IMR-90 (cell line): ENCODE data around the gene HOXC12. TPM values are rescaled to one million over a fixed set of nuclear protein-coding genes. Genes with fewer than 3 reads are reported as not detected.

Experiments
- ATAC-seq: fragments of 200-7000 bp; cut with Tn5 transposase; 2 replicates; pipeline ENCODE4 v1.9.1; 2020; ENCODE audit warnings: low read depth, mild to moderate bottlenecking, moderate library complexity
- BruUV-seq: library from RNA; stranded (reverse); fragments of 400-500 nt; replicated peaks from 2 replicates; lab custom pipeline; 2021; lab: Mats Ljungman, UMichigan
- CTCF ChIA-PET: fragments of 300-600 bp; formaldehyde crosslinking; extraction: SDS; loops from one replicate; lab custom pipeline; 2021; ENCODE audit warnings: antibody characterized with exemption; lab: Yijun Ruan, JAX
- POLR2A ChIA-PET: fragments of 300-600 bp; sonication (Branson Sonifier 250); formaldehyde crosslinking; loops from one replicate; lab custom pipeline; 2022; ENCODE audit warnings: antibody characterized with exemption; ENCODE audit not compliant: unreplicated experiment; lab: Charles Lee
- DNase-seq: peaks from one replicate; pipeline ENCODE4 v3.0.0; 2013
- H2AFZ ChIP-seq: replicated peaks from 2 replicates; pipeline ENCODE3; 2013; ENCODE audit warnings: low read length, mild to moderate bottlenecking; ENCODE audit not compliant: poor library complexity
- H2AK5ac ChIP-seq: 2 replicates; pipeline ENCODE4 v1.6.1; 2013; ENCODE audit warnings: low read depth, low read length, inconsistent platforms
- H2AK9ac ChIP-seq: replicated peaks from 2 replicates; pipeline ENCODE3; 2013; ENCODE audit warnings: mild to moderate bottlenecking, low read depth, low read length, moderate library complexity; ENCODE audit not compliant: poor library complexity
- H2BK120ac ChIP-seq: 2 replicates; pipeline ENCODE4 v1.6.1; 2013; ENCODE audit warnings: low read depth, low read length, inconsistent platforms
- H2BK15ac ChIP-seq: 3 replicates; pipeline ENCODE4 v1.6.1; 2013; ENCODE audit warnings: low read depth, low read length, inconsistent platforms
- H2BK20ac ChIP-seq: 2 replicates; pipeline ENCODE4 v1.6.1; 2013; ENCODE audit warnings: low read depth, mild to moderate bottlenecking, inconsistent platforms, low read length, moderate library complexity
- H2BK5ac ChIP-seq: 2 replicates; pipeline ENCODE4 v1.6.1; 2013; ENCODE audit warnings: mild to moderate bottlenecking, low read depth, low read length, inconsistent platforms; ENCODE audit not compliant: poor library complexity, severe bottlenecking
- H3K14ac ChIP-seq: replicated peaks from 2 replicates; pipeline ENCODE4 v1.6.1; 2013; ENCODE audit warnings: low read depth, low read length, inconsistent platforms
- H3K18ac ChIP-seq: 2 replicates; pipeline ENCODE4 v1.6.1; 2013; ENCODE audit warnings: low read depth, low read length, control low read depth
- H3K23ac ChIP-seq: 2 replicates; pipeline ENCODE4 v1.6.1; 2013; ENCODE audit warnings: low read depth, low read length, inconsistent platforms
- H3K27ac ChIP-seq: 2 replicates; pipeline ENCODE4 v1.5.1; 2013; ENCODE audit warnings: mild to moderate bottlenecking, control low read depth, low read length; ENCODE audit not compliant: insufficient read depth
- H3K27me3 ChIP-seq: 2 replicates; pipeline ENCODE4 v1.6.1; 2013; ENCODE audit warnings: low read length; ENCODE audit not compliant: control insufficient read depth, insufficient read depth
- H3K36me3 ChIP-seq: 2 replicates; pipeline ENCODE4 v1.6.1; 2013; ENCODE audit warnings: low read length, mixed read lengths; ENCODE audit not compliant: control insufficient read depth, insufficient read depth
- H3K4ac ChIP-seq: 2 replicates; pipeline ENCODE4 v1.6.1; 2013; ENCODE audit warnings: low read depth, low read length, inconsistent platforms
- H3K4me1 ChIP-seq: 2 replicates; pipeline ENCODE4 v1.6.1; 2013; ENCODE audit warnings: low read length, mixed read lengths; ENCODE audit not compliant: control insufficient read depth, insufficient read depth
- H3K4me2 ChIP-seq: 2 replicates; pipeline ENCODE4 v1.6.1; 2013; ENCODE audit warnings: low read depth, mild to moderate bottlenecking, control low read depth, low read length, moderate library complexity
- H3K4me3 ChIP-seq: 2 replicates; pipeline ENCODE4 v1.5.1; 2013; ENCODE audit warnings: low read depth, mild to moderate bottlenecking, control low read depth, low read length, moderate library complexity; ENCODE audit not compliant: insufficient read depth
- H3K56ac ChIP-seq: 2 replicates; pipeline ENCODE4 v1.6.1; 2013; ENCODE audit warnings: low read length, inconsistent platforms; ENCODE audit not compliant: insufficient read depth; ENCODE audit errors: extremely low read depth
- H3K79me1 ChIP-seq, 2 experiments: 2 replicates each; pipeline ENCODE4 v1.6.1; 2013; ENCODE audit warnings: low read length in 2 of 2, inconsistent platforms in 1 of 2, low read depth in 1 of 2
- H3K9ac ChIP-seq: 2 replicates; pipeline ENCODE4 v1.6.1; 2013; ENCODE audit warnings: low read depth, low read length, control low read depth
- H3K9me1 ChIP-seq: 2 replicates; pipeline ENCODE4 v1.6.1; 2013; ENCODE audit warnings: low read length, inconsistent platforms; ENCODE audit not compliant: insufficient read depth
- H3K9me3 ChIP-seq: 2 replicates; pipeline ENCODE4 v1.6.1; 2013; ENCODE audit warnings: low read length; ENCODE audit not compliant: control insufficient read depth, insufficient read depth
- H4K20me1 ChIP-seq: 2 replicates; pipeline ENCODE4 v1.6.1; 2013; ENCODE audit warnings: low read length, inconsistent platforms; ENCODE audit not compliant: insufficient read depth
- H4K5ac ChIP-seq: 2 replicates; pipeline ENCODE4 v1.6.1; 2013; ENCODE audit warnings: mild to moderate bottlenecking, low read depth, low read length, control low read depth
- H4K8ac ChIP-seq, 2 experiments: 2 replicates each; pipeline ENCODE4 v1.6.1; 2013; ENCODE audit warnings: low read depth in 2 of 2, low read length in 2 of 2, control low read depth in 1 of 2, inconsistent platforms in 1 of 2
- H4K91ac ChIP-seq: 2 replicates; pipeline ENCODE4 v1.6.1; 2013; ENCODE audit warnings: low read depth, low read length, inconsistent platforms; ENCODE audit not compliant: insufficient read depth
- BHLHE40 ChIP-seq: fragments of 150-350 bp; IDR thresholded peaks from 2 replicates; pipeline ENCODE4 v1.6.1; 2016; ENCODE audit warnings: mild to moderate bottlenecking, low read depth, low read length
- FOS ChIP-seq: fragments of 150-350 bp; IDR thresholded peaks from 2 replicates; pipeline ENCODE4 v1.6.1; 2016; ENCODE audit warnings: low read depth, low read length
- WGBS, 2 experiments: methylation state at CpG; one replicate each; pipeline versions ENCODE4 v1.1.5 to v1.1.7; 2013; ENCODE audit warnings: missing lambda C conversion rate in 2 of 2; ENCODE audit not compliant: insufficient read length in 1 of 2; ENCODE audit errors: extremely low coverage in 2 of 2; 5-methylcytosine and 5-hydroxymethylcytosine counted together
- dilution Hi-C: fragments of 300-500 bp; cut with HindIII; formaldehyde crosslinking; loops from one replicate; pipeline ENCODE4 v1.14.3; 2018; ENCODE audit warnings: low sequenced_read_pairs; ENCODE audit not compliant: unreplicated experiment
- in situ Hi-C: fragments of 300-500 bp; cut with MboI; formaldehyde crosslinking; loops from 3 replicates; pipeline ENCODE4 v1.14.3; 2019; ENCODE audit warnings: low sequenced_read_pairs, inconsistent platforms, mixed read lengths
- intact Hi-C: fragments of 100-400 bp; cut with micrococcal nuclease; formaldehyde crosslinking; loops from 2 replicates; pipeline ENCODE4 v1.10.0; 2022
- polyA plus RNA-seq, 3 experiments: library from polyadenylated mRNA; depleted of rRNA; stranded (reverse); fragments of >200 nt; gene quantifications; 2 replicates each; pipeline ENCODE4 v1.2.3, GENCODE V29; 2012; ENCODE audit warnings: low replicate concordance in 1 of 3
- total RNA-seq: library from RNA; depleted of rRNA; stranded (reverse); fragments of >200 nt; gene quantifications from 2 replicates; pipeline ENCODE4 v1.2.3, GENCODE V29; 2012

HOXC12 gene
- total and polyA plus RNA-seq, 2 of the 4 experiments (the other 2 are of a cell fraction), result not detected

GRCh38 chr12:53951577-53952334 is 2.9 kb upstream of the HOXC12 start:
- H3K4ac ChIP-seq, result no peak overlapping the region
- WGBS, 2 experiments, result 3% methylated on average over 29 of the region's 47 CpGs; no CpG with 5 or more reads in 1 of the 2 experiments
- CTCF ChIA-PET, result no interaction called here
- no peak overlapping the region for H2BK15ac ChIP-seq
- no peak for ATAC-seq
- H3K4me1 ChIP-seq, result no peaks in the 10 kb centered on the region
- TF ChIP-seq FOS (no peak), BHLHE40 (no peak)
- peak overlapping the region; percentile 43 for H2AFZ ChIP-seq
- no peak overlapping the region for H3K18ac ChIP-seq
- H3K14ac ChIP-seq, result no peak overlapping the region
- no peaks in the 10 kb centered on the region for H3K36me3 ChIP-seq
- H3K27ac ChIP-seq, result no peak overlapping the region
- H3K9me1 ChIP-seq, result no peaks in the 10 kb centered on the region
- H3K56ac ChIP-seq, result no peak overlapping the region
- no peak overlapping the region for H2BK120ac ChIP-seq
- H4K91ac ChIP-seq, result no peak overlapping the region
- no peaks in the 10 kb centered on the region for H4K20me1 ChIP-seq
- H2AK5ac ChIP-seq, result no peak overlapping the region
- intact Hi-C loops (no loop called here), dilution Hi-C loops (no loop called here), in situ Hi-C loops (no loop called here)
- H3K9ac ChIP-seq, result no peak overlapping the region
- DNase-seq, result no peak
- H3K27me3 ChIP-seq, result peaks cover 95% of the 10 kb centered on the region
- peaks cover 4% of the 10 kb centered on the region; the same call in 1 of the 2 replicates for H3K9me3 ChIP-seq
- no peak overlapping the region for H2AK9ac ChIP-seq
- H3K23ac ChIP-seq, result no peak overlapping the region
- no peak overlapping the region for H3K4me3 ChIP-seq
- no peak overlapping the region for H4K5ac ChIP-seq
- no peak overlapping the region for H4K8ac ChIP-seq
- POLR2A ChIA-PET, result interaction anchor here (0.6 kb wide), 1 partner anchor 247 kb away, joined by 6 read pairs; no protein-coding TSS in a partner anchor
- H2BK20ac ChIP-seq, result no peak overlapping the region
- no TSS peak for BruUV-seq
- H3K79me1 ChIP-seq, result no peaks in the 10 kb centered on the region
- H3K4me2 ChIP-seq, result no peak overlapping the region
- H2BK5ac ChIP-seq, result no peak overlapping the region
